ENCODE measurements around the gene HSPA9.

DNA sequence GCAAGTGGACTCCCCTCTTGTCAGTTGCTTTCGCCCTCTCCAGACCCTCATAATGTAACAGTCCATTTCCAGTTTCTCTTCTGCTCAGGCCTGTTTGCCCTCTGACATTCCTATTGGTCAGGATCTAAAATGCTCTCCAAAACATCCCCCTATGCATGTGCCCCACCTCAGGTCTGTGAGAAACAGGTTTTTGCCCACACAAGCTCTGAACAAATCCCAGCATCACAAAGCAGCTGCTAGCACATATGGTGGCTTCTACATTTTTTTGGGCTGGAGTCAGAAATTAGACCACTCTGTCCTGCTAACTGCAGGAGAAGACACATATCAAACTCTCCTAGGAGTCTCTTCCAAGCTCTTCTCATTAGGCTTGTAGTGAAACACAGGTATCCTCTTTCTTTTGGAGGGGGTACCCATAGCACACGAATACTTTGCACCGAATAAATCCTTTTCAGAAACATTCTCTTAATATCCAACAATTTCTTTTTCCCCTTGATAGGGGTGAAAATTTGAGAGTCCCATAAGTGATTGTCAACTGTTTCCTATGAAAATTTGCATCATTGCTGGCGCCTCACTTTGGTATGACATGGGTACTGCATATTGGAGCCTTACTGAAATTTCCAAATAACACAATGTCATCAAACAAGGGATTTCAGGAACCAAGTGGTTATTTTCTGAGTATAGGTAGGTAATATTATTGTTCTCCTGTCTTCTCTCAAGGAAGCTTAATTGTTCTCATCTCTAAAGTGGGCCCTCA is 19.3 kb upstream of the HSPA9 start:
- TF ChIP-seq REST (IDR thresholded peaks at IDR 0.05; ENCODE audit: borderline replicate concordance in 1 of 2, low read depth in 1 of 2, low read length in 2 of 2): no peak
- TF ChIP-seq CHD4 (IDR thresholded peaks at IDR 0.05; ENCODE audit: borderline replicate concordance, low read length): no peak
- no peak for TF ChIP-seq AHDC1 (CRISPR knock-in tag; IDR thresholded peaks at IDR 0.05; ENCODE audit: borderline replicate concordance)
- no peak for TF ChIP-seq ZNF720 (CRISPR knock-in tag; IDR thresholded peaks at IDR 0.05)
- no peak for TF ChIP-seq YEATS4 (CRISPR knock-in tag; IDR thresholded peaks at IDR 0.05; ENCODE audit: borderline replicate concordance)
- TF ChIP-seq KDM5A (IDR thresholded peaks at IDR 0.05; ENCODE audit: borderline replicate concordance, low read length): no peak
- TF ChIP-seq, protein P1, sequence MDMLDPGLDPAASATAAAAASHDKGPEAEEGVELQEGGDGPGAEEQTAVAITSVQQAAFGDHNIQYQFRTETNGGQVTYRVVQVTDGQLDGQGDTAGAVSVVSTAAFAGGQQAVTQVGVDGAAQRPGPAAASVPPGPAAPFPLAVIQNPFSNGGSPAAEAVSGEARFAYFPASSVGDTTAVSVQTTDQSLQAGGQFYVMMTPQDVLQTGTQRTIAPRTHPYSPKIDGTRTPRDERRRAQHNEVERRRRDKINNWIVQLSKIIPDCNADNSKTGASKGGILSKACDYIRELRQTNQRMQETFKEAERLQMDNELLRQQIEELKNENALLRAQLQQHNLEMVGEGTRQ (IDR thresholded peaks at IDR 0.05; ENCODE audit: low read depth, low read length): no peak
- TF ChIP-seq, protein P1 (CRISPR knock-in tag; IDR thresholded peaks at IDR 0.05; ENCODE audit: borderline replicate concordance): no peak
- TF ChIP-seq EZH2 (conservative IDR thresholded peaks at IDR 0.05; ENCODE audit: low read depth, low read length): no peak
- no peak for TF ChIP-seq CTCF (CRISPR knock-in tag; IDR thresholded peaks at IDR 0.05)
- TF ChIP-seq ZNF670 (CRISPR knock-in tag; IDR thresholded peaks at IDR 0.05; ENCODE audit: borderline replicate concordance): no peak
- TF ChIP-seq NFE2L1 (CRISPR knock-in tag; IDR thresholded peaks at IDR 0.05; ENCODE audit: borderline replicate concordance): no peak
- no peak for TF ChIP-seq CREBL2 (CRISPR knock-in tag; IDR thresholded peaks at IDR 0.05; ENCODE audit: borderline replicate concordance)
